Measurements from ENCODE around the gene ARFIP1. TPM values are rescaled to one million over a fixed set of nuclear protein-coding genes. Genes with fewer than 3 reads are reported as not detected.

The ARFIP1 gene
- total and polyA plus RNA-seq, 2 of the 8 experiments (the other 6 are each of a cell fraction or from before 2014, with no cell fraction given) = 13.5 to 38.0 TPM

DNA sequence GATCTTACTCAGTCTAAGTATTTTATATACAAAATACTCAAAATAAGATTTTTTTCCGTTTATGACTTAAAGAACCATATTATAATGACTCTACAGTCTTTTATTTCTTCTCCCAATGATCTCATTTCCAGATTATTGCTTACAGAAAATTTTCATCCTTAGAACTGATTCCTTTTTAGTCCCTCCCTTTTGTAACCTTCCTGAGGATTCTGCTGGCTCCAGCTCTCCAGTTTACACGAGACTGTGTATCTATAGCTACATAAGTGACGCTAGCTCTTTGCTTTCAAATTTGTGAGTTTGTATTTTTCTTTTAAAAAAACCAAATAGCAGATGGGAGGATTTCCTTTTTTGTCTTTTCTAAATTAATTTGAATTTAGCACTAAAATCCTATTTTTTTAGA lies 180.3 kb downstream of the ARFIP1 start:
- Histone ChIP-seq H3K4me3 (ENCODE audit: extremely low read depth in 1 of 4, insufficient read depth in 2 of 4, low read depth in 3 of 4, low read length in 4 of 4) (no peak overlapping the region), H2BK120ac (replicated peaks; ENCODE audit: low read depth, low read length) (no peak overlapping the region), H3K79me2 (ENCODE audit: control insufficient read depth in 1 of 2, insufficient read depth in 2 of 2, low read length in 2 of 2) (no peaks in the 10 kb centered on the region), H3K23me2 (ENCODE audit: low read depth, low read length) (no peaks in the 10 kb centered on the region; the same call in 1 of the 2 replicates), H3K4me2 (ENCODE audit: insufficient read depth in 1 of 2, low read depth in 2 of 2, low read length in 2 of 2) (no peak overlapping the region), H3K14ac (ENCODE audit: insufficient read length) (no peak overlapping the region), H3K4ac (replicated peaks; ENCODE audit: insufficient read length, low read depth, low read length) (no peak overlapping the region), H3K4me1 (replicated peaks in 1 of 4; ENCODE audit: control insufficient read depth in 3 of 4, insufficient read depth in 4 of 4, low read length in 3 of 4) (peaks cover 0 to 3% (median 0%) of the 10 kb centered on the region in 4 experiments; a peak in 1 of 7 replicates), H3K27ac (ENCODE audit: low read depth, low read length) (no peak overlapping the region), H2BK5ac (ENCODE audit: low read depth, low read length) (no peak overlapping the region), H3K36me3 (ENCODE audit: control insufficient read depth in 2 of 4, insufficient read depth in 4 of 4, low read length in 3 of 4) (peaks cover 6 to 68% (median 24%) of the 10 kb centered on the region in 4 experiments; a peak in 7 of 8 replicates), H3K18ac (ENCODE audit: extremely low read depth, low read length) (no peak overlapping the region), H2AK5ac (ENCODE audit: low read depth, low read length) (no peak overlapping the region), H2AFZ (ENCODE audit: low read length) (no peak overlapping the region), H3K79me1 (ENCODE audit: low read depth, low read length) (no peaks in the 10 kb centered on the region), H2BK12ac (ENCODE audit: low read depth, low read length) (no peak overlapping the region), H2BK15ac (ENCODE audit: low read length) (no peak overlapping the region), H3K23ac (ENCODE audit: insufficient read length) (no peak overlapping the region), H4K20me1 (replicated peaks in 1 of 2; ENCODE audit: control insufficient read depth in 1 of 2, insufficient read depth in 2 of 2, low read length in 2 of 2) (peaks cover 0 to 1% of the 10 kb centered on the region in 2 experiments), H3K56ac (replicated peaks; ENCODE audit: insufficient read length, low read depth, low read length) (no peak overlapping the region), H4K91ac (replicated peaks; ENCODE audit: insufficient read length, low read length) (no peak overlapping the region), H3K9ac (replicated peaks in 1 of 4; ENCODE audit: extremely low read depth in 1 of 4, low read depth in 3 of 4, low read length in 3 of 4) (no peak overlapping the region), H3K9me3 (ENCODE audit: insufficient read depth in 2 of 2, low read depth in 1 of 2, low read length in 1 of 2) (no peaks in the 10 kb centered on the region), H3K27me3 (replicated peaks in 1 of 4; ENCODE audit: control insufficient read depth in 3 of 4, extremely low read depth in 1 of 4, insufficient read depth in 3 of 4, low read length in 3 of 4) (no peaks in the 10 kb centered on the region), H2BK20ac (ENCODE audit: low read length) (no peak overlapping the region), H4K8ac (ENCODE audit: extremely low read depth, insufficient read depth, low read length) (no peak overlapping the region), H4K5ac (ENCODE audit: insufficient read length, low read depth, low read length) (no peak overlapping the region)
- ChIA-PET POLR2A (ENCODE audit: partially characterized antibody) (no interaction called here), CTCF (ENCODE audit: partially characterized antibody) (interaction anchor here (0.7 to 1.6 kb wide), 6 partner anchors 11 to 244 kb away, joined by 3 to 5 read pairs (median 4); partner anchors contain the start of gene TRIM2)
- FAIRE-seq = no peak
- TF ChIP-seq, protein P1, sequence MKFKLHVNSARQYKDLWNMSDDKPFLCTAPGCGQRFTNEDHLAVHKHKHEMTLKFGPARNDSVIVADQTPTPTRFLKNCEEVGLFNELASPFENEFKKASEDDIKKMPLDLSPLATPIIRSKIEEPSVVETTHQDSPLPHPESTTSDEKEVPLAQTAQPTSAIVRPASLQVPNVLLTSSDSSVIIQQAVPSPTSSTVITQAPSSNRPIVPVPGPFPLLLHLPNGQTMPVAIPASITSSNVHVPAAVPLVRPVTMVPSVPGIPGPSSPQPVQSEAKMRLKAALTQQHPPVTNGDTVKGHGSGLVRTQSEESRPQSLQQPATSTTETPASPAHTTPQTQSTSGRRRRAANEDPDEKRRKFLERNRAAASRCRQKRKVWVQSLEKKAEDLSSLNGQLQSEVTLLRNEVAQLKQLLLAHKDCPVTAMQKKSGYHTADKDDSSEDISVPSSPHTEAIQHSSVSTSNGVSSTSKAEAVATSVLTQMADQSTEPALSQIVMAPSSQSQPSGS (IDR thresholded peaks at IDR 0.05; ENCODE audit: low read length) = no peak
- TF ChIP-seq POLR2A (IDR thresholded peaks at IDR 0.05; ENCODE audit: control extremely low read depth in 1 of 2, low read depth in 2 of 2, low read length in 2 of 2) (no peak), CBX5 (IDR thresholded peaks at IDR 0.05; ENCODE audit: low read depth, low read length) (no peak), EGR1 (IDR thresholded peaks at IDR 0.05; ENCODE audit: borderline replicate concordance, low read depth, low read length) (no peak), TBP (IDR thresholded peaks at IDR 0.05; ENCODE audit: low read depth, low read length) (no peak), NANOG (IDR thresholded peaks at IDR 0.05; ENCODE audit: insufficient read depth, low read depth, low read length, poor library complexity, severe bottlenecking) (no peak), TEAD4 (IDR thresholded peaks at IDR 0.05; ENCODE audit: low read depth, low read length) (no peak), POU5F1 (IDR thresholded peaks at IDR 0.05; ENCODE audit: low read depth, low read length) (no peak)
- TF ChIP-seq, protein P2, sequence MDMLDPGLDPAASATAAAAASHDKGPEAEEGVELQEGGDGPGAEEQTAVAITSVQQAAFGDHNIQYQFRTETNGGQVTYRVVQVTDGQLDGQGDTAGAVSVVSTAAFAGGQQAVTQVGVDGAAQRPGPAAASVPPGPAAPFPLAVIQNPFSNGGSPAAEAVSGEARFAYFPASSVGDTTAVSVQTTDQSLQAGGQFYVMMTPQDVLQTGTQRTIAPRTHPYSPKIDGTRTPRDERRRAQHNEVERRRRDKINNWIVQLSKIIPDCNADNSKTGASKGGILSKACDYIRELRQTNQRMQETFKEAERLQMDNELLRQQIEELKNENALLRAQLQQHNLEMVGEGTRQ (IDR thresholded peaks at IDR 0.05; ENCODE audit: low read length) = no peak
- DNase-seq (ENCODE audit: low read depth in 1 of 2, low spot score in 2 of 2) = no peak
- 92% methylated on average over 3 of the region's 3 CpGs; no CpG with 5 or more reads in 1 of the 2 experiments for WGBS, 2 experiments (ENCODE audit: extremely low coverage in 1 of 2, insufficient coverage in 1 of 2, insufficient read length in 1 of 2, insufficient replicate concordance in 2 of 2, low coverage in 1 of 2, low lambda C conversion rate in 2 of 2, missing lambda C conversion rate in 1 of 2)
